Anterior cingulate cortex (tissue), 58 donors: Measurements from ENCODE around the gene CCDC70.
A peak's percentile ranks its signal among the peaks of the same experiment; 100 is the strongest.

Experiments
- DNase-seq, 58 donors: peaks; one replicate each; lab custom pipeline; 2025; lab: John Stamatoyannopoulos, UW

The CCDC70 gene

DNA sequence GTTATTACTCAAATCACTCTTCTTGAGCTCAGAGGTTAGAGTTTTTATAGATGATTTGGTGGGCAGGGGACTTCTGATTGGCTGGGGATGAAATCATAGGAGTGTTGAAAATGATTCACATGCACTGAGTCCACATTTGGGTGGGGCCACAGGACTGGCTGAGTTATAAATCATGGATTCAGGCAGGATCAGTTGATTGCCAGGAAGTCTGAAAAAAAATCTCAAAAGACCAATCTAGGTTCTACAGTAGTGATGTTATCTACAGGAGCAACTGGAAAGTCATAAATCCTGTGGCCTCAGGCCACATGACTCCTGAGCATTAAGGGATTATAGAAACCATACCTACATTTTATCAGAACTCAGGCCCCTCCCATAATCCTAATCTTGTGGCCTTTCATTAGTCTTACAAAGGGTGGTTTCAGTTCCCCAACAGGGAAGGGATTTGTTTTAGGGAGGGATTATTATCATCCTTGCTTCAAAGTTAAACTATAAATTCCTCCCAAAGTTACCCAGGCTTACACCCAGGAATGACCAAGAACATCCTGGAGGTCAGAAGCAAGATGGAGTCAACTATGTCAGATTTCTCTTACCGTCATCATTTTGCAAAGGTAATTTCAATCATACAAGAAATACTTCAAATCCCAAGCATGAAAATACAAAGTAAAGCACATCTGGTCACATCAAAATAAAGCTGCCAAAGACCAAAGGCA lies 5.6 kb upstream of the CCDC70 start:
- DNase-seq, result no peak

DNA sequence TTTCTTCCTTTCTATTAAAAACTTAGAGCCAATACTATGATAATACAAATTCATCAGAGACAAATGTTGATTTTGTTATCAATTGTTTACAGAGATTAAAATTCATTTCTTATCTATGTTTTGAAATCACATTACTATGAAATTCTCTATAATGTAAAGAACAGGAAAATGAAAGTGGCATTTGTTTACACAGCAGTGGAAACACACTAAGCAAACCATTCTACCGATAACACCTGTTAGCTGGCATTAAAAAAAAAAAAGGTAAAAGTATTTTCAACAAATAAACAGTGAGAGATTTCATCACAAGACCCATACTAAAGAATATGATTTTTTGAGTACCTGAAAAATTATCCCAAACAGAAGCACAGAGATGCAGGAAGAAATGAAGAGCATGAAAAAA lies 4.8 kb upstream of the CCDC70 start:
- DNase-seq, result no peak

DNA sequence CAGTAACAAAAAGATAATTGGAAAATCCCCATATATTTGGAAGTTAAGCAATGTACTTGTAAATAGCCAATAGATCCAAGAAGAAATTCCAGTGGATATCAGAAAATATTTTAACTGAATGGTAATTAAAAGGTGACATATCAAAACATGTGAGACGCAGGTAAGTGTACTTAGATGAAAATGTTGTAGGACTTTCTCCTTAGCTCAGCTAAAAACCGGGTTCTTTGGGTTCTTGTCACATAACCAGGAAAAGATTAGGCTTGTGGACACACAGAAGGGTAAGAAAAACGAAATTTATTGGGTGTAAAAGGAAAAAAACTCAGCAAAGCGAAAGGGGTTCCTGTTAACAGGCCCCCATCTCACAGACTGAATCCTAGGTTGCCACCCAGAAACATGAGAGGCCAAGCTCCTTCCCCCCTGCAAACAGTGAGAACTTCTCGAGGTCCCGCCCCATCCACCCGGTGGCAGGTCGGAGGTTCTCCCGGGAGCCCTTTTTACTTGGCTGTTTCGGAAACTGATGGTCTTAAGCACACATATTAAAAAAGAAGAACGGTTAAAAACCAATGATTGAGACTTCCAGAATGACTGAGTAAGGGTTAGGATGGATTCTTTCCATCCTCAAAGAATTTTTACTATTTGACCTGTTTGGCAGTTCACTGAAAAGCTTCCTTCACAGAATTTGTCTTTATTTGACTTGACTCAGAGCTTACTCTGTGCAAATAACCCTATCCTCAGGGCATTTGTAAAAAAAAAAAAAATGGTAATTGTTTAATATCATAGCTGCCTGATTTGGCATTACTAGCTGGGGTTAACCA lies 3.1 kb upstream of the CCDC70 start:
- no peak for DNase-seq

DNA sequence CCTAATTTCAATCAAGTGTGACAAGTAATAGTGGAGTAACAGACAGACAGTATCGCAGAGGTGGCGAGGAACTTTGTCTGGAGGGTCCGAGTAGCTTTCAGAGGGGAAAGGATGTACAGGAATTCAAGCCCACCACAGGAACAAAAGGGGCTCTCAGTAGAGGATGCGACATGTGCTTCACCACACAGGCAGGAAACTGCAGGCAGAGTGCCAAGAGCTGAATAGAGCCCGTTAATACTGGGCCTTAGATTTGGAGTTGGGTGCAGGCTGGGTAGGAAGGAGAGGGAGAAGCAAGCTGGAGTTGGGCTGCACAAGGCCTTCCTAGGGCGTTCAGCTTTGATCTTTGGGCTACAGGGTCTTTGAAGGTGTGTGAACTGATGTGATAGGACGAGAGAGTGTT lies 1.2 kb downstream of the CCDC70 start:
- no peak for DNase-seq

DNA sequence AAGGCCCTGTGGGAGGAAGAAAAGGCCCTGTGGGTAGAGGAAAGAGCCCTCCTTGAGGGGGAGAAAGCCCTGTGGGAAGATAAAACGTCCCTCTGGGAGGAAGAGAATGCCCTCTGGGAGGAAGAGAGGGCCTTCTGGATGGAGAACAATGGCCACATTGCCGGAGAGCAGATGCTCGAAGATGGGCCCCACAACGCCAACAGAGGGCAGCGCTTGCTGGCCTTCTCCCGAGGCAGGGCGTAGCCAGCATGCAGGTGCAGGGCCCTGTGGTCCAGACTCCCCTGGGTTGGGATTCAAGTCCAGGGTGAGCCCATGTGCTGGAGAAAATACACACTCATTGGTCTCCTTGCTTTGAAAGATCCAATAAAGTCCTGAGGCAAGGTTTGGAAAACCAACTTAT lies 4.1 kb downstream of the CCDC70 start:
- no peak for DNase-seq

DNA sequence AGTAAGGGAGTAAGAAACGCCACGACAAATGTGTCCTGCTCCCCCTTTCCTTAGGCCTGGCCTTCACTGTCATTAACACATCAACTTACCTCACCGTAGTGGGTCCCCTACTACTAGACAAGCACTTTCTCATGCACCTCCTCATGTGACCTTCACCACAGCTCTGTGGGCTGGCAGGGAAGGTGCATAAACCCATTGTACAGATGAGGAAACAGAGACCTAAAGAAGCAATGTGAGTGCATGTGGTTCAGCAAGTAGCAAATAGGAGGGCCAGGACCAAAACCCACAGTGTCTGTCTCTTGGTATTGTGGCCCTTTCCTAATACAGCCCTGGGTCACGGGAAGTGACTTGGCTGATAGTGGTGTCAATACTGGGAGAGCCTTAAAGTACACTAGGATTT lies 5.3 kb downstream of the CCDC70 start:
- DNase-seq, result no peak

DNA sequence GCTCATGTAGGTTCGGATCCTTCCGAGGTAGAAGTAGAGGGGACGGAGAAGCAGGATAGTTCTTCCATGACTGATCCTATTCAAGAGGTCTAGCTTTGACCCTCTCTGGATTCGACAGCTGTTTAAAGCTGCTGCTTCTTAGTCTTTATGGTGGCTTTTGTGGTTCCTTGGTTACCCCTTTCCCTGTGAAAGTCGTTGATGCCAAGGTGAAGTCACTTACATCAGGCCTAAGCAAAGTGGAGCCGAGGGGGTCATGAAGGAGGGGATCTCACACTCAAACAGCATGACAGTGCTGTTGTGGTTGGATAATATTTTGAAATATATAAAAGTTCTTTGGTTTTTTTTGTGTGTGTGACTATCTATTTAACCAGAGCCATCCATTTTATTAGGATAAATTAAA lies 8.1 kb downstream of the CCDC70 start:
- no peak for DNase-seq

DNA sequence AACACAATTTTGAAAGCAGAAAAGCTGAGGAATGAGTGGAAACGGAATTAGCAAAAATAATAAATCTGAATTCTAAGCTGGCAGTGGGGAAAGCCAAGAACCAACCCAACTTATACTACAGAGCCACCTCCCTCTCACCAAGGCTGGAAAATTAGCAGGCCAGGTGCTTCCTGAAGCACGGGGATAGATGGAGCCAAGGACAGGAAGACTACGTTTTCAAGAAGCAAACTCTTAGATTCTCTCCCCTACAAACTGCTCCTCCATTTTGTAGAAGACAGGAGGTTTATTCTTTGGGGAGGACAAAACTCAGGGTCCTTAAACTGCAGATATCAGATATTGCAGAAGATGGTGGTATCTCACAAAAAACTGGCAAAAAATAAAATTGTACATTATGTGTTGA lies 8.8 kb downstream of the CCDC70 start:
- no peak for DNase-seq

DNA sequence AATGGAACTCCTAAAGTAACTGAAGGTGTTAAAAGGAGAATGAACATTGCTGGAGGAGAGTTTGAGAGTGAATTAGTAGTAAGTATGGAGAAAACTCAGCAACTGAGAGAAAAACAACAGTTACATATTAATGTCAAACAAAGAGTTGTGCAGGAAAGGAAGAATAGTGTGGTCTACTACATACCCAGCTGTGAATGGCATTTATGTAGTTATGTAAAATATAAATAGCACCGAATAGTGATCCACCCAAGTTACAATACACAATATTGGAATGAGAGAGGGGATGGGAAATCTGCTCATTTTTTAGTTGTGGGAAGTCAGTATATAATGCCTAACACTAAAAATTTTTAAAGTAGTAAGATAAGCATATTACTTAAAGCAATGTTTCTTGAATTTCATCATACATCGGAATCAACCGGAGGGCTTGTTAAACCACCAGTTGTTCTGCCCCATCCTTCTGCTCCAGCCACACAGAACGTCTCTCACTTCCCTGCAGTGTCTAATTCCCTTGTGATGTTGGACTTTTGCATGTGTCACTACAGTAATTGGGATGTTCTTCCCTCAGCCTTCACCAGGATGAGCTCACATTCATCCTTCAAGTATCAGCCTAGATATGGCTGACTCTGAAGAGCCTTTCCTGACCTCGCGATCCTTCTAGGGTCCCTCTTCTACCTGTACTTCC lies 11.5 kb downstream of the CCDC70 start:
- no peak for DNase-seq

DNA sequence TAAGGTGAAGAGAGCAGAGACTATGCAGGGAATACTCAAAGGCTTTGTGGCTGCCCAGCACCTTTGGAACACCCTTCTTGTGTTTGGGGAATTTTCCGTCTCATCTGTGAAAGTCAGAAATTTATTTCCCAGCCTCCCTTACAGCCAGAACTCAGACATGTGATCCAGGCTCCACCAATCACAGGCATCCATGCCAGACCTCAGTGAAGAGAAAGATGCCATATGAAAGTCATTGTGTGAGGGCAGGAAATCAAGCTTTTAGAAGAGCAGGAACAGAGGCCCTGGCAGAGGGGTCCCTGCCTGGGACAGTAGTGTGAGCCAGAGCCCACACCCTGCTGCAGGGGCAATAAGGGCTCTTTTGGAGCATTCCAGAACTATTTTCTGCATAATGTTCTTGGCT lies 12.1 kb downstream of the CCDC70 start:
- no peak for DNase-seq

DNA sequence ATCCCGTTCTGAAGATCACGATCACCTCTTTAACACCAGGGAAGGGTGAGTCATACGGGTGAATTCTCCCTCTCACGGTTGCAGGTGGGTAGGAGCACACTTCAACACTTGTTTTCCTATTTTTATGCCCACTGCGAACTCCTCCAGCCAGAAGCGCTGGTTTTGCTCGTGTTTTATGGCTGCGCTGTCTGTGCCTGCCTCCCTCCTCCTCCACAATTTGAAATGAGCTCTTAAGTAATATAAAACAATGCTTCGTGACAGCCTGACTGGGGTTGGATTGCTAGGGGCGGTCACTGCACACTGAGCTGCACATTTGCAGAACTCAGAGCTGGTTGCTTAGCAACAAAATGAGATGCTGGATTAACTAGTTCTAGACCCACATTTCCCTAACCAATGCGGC lies 12.9 kb downstream of the CCDC70 start:
- peak in 29 of 58 donors; percentile 3 to 48 (median 29) for DNase-seq

DNA sequence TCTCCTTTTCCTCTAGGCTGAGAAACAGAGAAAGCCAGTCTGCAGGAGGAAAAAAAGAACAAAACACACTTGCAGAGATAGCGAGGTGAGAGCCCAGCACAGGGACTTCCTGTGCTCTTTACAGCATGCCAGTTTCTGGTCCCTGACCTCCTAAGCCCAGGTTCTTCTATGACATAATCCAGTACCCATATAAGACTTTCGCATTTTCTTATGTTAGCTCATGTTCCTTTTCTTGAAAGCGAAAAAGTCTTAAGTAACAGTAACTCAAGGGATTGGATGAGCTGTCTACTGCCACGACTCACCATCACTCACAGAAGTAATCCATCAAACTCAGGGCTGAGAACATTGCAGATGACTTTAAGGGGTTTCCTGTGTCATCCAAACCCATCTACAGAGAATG lies 17.4 kb downstream of the CCDC70 start:
- no peak for DNase-seq

DNA sequence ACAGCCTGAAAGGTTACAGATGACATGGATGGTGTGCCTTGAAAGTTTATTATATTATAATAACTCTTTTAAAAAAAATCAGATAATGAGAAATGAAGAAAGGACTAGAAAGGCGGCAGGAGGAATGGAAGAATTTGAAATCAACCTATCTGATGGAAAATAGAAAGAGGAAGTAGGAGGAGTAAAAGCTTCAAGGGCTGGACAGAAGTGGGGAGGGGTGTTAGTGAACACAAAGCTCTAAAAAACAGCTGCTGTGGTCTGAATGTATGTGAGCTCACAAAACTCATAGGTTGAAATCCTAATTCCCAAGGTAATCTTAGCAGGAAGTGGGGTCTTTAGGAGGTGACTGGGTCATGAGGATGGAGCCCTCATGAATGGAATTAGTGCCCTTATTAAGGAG lies 19.5 kb downstream of the CCDC70 start:
- no peak for DNase-seq

DNA sequence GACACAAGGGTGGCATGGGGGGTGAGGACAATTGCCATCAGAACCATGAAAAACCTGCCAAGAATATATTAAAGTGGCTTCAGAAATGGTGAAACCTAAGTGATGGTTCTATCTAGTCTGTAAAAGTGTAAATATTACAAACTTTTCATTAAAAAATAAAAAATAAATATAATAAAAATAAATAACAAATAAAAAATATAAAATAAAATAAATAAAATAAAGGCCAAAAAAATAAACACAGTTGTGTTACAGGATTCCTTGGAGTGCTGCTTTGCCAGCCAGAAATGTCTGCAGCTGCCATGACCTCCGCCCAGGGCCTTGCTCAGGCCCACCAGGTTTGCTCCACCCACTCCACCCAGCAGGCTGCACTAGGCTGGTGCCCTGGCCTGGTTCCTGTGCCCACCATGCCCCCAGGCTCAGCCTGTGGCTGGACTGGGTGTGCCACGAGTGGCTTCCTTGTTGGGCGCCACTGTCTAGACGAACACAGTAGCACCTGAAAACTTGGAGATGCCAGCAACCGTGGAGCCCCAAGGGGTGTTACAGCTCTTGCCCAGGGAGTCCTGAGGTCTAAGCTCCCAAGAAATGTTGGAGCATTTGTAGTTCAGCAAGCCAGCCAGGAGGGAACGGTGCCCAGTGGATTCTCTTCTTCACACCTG lies 20.9 kb downstream of the CCDC70 start:
- DNase-seq, result no peak

DNA sequence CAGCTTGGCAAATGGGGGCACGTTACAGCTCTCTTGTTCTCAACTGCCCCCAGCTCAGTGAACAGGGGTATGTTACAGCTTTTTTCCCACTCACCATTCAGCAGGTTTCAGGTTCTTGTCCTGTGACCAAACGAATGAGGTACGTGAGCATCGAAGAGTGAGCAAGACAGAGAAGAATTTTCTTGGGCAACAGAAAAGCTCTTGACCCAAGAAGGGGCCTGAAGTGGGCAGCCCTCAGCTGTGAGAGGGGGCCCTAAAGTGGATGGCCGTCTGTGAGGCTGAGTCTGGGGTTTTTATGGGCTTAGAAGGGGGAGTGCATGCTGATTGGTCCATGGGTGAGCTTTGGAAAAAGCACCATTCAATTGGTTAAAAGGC lies 21.4 kb downstream of the CCDC70 start:
- no peak for DNase-seq

DNA sequence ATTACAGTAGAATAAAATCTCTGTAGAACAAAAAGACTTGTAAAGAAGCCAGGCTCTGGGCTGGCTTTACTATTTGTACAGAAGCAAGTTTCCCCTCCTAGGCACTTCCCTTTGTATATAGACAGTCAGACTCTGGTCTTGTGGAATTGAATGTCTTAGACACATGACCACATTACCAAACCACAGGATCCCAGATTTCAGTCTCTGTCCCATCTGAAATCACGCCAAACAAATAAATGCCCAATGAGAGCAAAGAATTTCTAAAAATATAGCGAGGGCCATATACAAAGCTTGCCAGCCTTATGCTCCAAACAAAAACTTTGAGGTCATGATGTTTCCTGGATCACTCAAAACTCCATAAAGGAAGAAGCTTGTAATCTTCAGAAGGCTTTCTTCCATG lies 23.9 kb downstream of the CCDC70 start:
- DNase-seq, result no peak

DNA sequence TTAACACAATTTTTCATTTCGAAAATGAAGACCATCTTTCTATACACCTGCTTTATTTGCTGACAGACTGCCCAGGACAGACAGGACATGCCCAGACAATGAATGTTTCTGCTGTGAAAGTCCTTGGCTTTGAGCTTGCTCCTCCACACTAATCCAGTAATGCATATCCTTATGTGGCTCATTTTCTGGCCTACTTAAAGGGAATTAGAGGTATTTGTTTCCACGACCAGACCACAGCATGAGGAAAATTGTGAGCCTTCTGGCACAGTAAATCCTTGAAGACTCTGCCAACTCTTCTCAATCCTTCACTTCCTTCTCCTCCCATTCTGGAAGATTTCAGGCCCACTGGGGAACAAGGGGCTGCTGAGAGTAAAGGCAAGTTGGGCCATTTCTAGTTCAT lies 25.7 kb downstream of the CCDC70 start:
- no peak for DNase-seq

DNA sequence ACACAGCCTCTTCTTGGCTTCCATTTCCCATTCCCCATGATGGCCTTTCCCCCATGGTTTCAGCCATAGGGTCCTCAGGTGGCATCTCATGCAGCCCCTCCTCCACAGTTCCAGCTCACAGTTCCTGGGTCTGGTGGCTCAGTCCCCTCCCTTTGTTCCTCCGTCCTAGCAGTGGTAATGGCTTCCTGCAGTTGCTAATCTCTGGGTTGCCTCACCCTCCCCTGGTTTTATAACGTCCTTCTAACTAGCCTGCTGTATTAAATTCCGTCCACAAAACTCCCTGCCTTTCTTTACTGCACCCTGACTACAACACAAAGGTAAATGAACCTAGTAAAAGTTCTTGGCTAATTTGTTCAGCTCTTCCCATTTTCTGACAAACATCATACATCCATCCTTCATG lies 30.9 kb downstream of the CCDC70 start:
- no peak for DNase-seq

DNA sequence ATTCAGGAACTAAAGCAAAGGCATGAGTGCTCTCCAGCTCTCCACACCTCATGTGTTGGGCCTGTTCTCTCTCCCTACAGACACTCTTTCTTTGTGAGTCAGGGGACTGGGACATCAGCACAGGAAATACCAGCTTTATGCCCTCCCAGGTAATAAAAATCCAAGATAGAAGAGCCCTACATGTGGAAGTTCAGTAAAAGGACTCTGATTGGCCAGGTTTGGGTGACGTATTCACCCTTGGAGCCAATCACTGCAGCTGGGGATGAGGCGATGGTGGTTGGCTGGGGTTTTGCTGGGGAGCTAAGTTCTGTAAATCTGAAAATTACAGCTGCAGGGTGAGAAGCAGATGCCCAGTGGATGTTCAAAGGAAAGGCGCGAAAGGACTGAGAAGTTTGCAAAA lies 32.5 kb downstream of the CCDC70 start:
- DNase-seq, result no peak

DNA sequence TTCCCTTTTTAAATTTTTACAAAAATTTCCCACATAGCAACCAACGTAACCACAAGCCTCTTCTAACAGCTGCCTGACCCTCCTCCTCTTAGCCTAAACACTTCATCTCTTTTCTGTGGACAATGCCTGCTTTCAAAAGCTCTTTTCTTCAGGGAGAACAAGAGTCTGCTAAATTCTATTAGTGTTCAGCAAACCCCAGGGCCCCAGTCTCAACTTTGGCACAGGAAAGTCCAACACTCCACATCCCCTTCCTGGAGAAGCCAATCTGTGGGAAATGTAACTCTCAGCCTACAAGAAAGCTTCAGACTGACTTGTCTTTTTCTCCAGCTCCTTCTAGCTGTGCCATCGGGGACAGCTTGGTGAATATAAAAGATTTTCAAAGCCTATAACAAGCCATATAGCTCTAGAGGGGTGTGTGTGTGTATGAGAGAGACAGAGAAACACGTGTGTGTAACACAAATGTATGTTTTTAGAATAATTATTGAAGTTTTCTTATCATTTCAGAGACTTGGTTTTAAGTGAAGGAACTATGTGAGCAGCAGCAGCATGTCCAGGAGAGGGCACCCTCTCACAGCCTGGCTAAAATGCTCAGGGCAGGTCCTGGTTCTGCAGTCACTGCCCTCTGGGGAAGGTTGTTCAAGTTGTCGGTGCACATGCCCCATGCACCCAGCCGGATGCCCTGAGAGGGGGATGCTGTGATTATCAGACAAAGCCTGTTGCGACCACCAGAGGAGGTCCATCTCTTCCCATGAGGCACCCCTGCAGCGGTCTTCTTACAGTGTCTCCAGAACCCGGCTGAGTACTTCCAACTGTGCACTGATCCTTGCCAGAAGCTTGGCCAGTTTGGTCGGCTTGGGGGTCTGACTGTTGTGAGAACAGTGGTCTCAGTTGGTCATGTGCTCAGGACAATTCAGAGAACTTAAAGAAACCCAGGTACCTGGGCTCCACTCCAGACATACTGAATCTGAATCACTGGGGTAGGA lies 34.4 kb downstream of the CCDC70 start:
- peak in 30 of 58 donors; percentile 4 to 54 (median 18) for DNase-seq
